CD4-positive, alpha-beta T cell treated with Interleukin-6 for 4 hours (primary cell): ENCODE measurements around the gene MED17.

Source experiments
- DNase-seq: peaks from one replicate; pipeline ENCODE4 v3.0.0-alpha.2; 2020; ENCODE audit warnings: mixed read lengths

Gene MED17

DNA sequence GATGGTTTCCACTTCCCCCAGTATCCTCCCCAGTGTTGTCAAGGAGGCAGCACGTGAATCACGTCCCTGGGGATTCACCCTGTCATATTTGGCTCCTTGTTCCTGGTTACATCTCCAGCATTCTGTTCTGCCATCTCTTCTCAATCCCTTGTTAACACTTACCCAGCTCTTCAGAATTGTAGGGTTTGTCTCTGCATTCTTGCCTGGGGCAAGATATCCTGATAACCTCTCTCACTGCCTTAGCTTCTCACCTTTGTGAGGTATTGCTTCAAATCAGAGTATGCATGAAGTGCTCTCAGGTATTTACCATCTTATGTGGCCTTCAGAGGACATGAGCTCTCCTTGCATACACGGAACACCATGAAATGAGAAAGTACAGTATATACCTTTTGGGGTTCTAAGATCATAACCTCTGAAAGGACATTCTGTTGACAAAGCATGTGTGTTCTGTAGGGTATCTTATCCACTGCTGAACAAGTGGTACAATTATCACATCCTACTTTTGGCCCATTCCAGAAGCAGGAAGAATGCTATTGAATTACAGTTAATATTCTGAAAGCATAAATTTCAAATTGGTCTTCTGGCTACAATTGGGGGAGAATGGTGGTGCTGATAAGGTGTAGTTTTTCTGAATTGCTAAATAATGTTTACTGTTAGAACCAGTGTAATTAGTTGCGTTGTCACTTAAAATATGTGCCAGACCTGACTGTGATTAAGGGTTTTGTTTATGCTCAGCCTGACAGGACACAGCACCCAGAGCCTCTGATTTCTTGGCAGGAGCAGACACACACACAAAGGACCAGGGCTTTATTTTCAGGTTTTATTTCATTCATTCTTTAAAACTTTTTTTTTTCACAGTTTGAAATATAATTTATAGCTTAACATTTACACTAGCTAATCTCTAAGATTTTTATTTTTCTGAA is 33.6 kb downstream of the MED17 start:
- DNase-seq, result no peak

GRCh38 chr11:93819966-93820695 is 36.0 kb downstream of the MED17 start:
- no peak for DNase-seq

DNA sequence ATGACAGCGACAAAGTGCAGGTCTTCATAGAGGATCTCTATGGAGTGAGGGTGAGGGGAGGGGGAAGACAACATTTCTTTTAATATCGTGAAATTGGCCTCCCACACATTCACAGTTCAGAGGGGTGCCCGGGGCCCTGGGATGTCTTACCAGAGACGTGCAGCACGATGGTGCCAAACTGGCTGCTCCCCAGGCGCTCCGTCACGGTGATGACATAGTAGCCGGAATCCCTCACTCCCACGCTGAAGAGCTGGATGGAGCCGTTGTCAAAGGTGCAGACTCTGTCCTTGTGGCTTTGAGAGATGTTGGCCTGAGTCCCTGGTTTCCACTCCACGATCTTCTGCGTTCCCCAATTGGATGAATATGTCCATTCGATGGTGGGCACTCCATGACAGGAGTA is 36.8 kb downstream of the MED17 start:
- no peak for DNase-seq

- DNase-seq, result no peak
These were observed 37.5 kb downstream of the MED17 start for GRCh38 chr11:93821617-93822016.

DNA sequence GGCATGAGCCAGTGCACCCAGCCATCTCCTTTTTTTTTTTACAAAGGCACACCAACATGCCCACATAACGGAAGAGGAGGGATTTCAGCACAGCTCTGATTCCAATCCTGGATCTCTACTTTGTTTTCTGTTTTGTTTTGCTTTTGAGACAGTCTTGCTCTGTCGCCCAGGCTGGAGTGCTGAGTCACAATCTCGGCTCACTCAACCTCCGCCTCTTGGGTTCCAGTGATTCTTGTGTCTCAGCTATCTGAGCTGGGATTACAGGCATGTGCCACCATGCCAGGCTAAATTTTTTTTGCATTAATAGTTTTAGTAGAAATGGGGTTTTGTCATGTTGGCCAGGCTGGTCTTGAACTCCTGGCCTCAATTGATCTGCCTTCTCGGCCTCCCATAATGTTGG is 38.3 kb downstream of the MED17 start:
- no peak for DNase-seq

DNA sequence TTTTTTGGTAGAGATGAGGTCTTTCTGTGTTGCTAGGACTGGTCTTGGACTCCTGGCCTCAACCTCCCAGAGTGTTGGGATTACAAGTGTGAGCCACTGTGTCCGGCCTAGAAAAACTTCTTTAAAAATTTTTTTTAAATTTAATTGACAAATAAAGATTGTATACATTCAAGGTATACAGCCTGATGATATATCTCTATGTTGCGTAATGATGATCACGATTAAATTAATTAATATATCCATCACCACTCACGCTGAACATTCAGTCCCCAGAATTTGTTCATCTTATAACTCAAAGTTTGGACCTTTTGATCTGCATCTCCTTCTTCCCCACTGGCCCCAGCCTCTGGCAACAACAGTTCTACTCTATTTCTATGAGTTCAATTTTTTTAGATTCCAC is 39.1 kb downstream of the MED17 start:
- no peak for DNase-seq

GRCh38 chr11:93827363-93827762 is 43.3 kb downstream of the MED17 start:
- no peak for DNase-seq

DNA sequence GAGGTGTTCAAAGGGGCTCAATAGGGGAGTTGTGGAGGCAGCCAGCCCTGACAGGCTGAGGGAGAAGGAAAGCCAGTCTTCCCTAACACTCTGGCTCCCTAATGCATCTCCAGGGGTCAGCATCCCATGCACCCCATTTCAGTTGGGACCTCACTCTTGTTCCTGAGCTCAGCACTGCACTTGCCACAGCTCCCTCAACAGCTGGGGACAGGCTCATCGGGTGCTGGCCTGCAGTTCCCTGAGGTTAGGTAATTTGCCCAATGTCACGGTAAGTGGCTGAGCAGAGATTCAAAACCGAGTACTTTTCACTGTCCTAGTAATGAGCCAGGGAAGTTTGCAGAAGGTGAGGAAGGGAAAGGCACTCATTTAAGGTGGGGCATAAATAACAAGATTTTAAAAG is 45.5 kb downstream of the MED17 start:
- no peak for DNase-seq

DNA sequence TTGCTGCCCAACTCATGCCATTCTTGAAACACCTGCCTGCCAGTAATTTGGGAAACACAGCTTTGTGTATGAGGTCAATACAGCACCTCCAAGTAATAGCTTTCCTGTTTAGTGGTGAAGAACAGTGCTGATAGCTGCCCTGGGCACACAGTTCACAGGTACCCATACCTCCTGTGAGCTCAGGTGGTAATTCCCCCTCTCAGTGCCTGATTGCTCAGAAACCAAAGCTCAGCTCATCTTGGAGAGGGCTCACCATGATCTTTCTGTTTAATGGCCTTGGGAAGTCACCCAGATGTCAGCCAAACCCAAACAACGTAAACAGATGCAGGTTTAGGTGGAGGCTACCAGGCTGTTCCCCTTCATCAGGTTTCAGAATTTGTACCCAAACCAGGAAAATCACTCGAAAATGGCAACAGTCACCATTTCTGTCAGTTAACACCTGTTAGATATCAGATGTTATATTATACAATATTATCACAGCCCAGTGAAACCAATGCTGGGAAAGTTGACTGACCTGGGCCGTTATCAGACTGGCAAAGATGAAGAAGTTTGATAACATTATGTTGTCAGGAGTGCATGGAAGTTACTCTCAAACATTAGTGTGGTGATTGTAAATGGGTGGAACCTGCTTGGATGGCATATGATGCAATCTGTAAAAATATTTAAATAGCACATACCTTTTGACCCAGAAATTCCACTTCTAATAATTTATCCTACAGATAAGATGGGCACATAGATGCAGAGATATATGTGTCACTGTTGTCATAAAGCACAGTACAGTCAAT is 47.5 kb downstream of the MED17 start:
- no peak for DNase-seq

- DNase-seq, result no peak
These were observed 48.7 kb downstream of the MED17 start for GRCh38 chr11:93832780-93833179.

GRCh38 chr11:93838967-93839366 is 54.9 kb downstream of the MED17 start:
- no peak for DNase-seq

DNA sequence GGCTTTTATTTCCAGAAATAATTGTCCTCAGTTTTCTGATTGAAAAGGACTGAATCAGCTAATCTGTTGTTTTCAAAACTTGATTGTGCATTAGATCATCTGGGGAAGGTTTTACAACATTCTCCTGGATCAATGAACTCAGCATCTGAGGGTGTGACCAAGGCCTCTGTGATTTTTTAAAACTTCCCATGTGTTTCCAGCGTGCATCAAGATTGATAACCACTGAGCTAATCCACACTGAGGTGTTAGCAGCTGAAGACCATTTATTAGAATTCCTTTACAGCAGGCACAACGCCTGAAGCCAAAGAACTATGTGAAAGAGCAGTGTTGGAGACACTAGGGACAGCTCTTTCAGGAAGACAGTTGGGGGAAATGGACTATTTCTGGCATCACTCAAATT is 56.1 kb downstream of the MED17 start:
- no peak for DNase-seq

GRCh38 chr11:93840981-93841380 is 56.9 kb downstream of the MED17 start:
- no peak for DNase-seq

GRCh38 chr11:93841446-93841845 is 57.4 kb downstream of the MED17 start:
- DNase-seq, result no peak

GRCh38 chr11:93842034-93842433 is 58.0 kb downstream of the MED17 start:
- no peak for DNase-seq

DNA sequence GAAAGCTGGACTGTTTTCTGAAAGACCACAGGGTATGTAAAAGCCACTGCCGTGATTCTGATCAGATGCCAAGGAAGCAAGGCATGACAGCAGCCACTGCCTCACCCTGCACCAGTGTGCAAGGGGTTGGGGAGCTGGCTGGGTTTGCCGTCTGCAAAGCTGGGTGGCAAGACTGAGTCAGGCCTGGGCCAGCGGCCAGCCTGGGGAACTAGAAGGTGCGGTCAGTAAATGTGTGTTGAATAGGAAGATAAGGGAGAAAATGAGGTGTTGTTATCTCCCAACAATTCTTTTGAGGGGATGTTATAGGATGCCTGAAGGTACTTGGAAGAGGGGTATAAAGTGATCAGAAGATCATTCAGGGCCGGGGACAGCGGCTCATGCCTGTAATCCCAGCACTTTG is 58.4 kb downstream of the MED17 start:
- no peak for DNase-seq

DNA sequence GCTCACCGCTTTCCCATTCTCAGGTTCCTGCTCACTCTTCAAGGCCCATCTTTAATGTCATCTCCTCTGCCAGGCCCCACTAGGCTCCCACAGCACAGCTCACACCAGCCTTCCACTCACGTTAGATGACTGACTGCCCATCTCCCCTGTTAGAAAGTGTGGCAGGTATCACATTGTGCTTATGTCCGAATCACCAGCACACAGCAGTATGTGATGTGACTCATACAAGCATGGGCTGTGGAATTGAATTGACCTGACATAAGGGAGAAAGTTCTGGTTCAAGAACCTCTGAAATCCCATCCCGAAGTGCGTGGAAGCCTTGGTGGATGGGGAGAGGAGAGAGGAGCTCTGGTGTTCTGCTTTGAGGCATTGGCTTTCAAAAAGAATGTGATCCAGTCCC is 59.8 kb downstream of the MED17 start:
- no peak for DNase-seq

DNA sequence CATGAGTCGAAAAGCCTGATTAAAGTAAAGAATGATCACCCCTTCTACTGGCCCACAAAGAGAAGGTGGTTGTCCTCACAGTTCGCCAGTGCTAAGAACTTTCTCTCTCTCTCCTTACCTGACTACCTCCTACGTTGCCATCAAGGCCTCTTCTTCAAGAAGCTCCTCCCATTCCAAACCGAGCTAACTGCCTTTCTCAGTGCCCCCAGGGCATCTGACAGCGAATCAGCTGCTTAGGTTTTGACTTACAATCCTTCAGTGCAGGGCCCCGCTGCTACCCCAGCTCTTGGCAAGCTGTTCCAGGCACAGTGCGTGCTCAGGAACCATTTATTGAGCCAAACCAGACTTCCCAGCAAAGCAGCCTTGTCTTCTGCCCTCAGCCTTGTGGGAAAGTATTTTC is 60.5 kb downstream of the MED17 start:
- DNase-seq, result no peak

DNA sequence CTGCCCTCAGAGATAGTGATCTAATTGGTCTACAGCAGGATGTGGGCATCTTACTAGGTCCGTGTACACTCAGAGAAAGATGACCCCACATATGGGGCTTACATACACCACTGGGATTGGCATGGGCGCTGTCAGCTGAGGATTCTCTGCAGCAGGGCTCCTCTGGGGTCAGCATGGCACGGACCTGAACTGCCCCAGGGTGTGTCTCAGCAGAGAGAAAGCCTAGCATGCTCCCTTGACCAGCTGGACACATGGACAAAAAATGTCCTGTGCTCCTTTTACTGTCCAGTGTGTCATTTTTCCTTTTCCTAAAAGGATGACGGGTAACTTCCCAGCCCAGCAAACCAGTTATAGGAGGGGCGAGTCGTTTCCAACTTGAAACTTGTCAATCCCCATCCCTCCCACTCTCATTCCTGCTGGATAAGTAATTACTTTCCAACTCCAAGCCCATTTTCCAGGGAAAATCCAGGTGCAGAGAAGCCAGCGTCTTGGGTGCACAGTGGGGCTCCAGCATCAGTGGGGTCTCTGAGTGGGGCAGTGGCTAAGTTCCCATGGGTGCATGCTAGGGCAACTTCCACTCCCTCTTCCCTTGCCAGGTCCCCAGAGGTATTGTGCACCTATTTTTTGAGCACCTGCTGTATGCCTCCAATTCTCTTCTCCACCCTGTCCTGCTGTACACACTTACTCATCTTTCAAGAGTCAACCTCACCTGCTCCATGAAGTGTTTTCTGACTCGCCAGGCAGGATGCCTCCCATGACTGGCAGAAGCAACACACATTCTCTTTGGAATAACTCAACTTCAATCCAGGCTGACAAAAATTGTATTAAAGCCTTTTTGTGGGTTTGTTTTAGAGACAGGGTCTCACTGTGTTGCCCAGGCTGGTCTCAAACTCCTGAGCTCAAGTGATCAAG is 61.4 kb downstream of the MED17 start:
- DNase-seq, result no peak

DNA sequence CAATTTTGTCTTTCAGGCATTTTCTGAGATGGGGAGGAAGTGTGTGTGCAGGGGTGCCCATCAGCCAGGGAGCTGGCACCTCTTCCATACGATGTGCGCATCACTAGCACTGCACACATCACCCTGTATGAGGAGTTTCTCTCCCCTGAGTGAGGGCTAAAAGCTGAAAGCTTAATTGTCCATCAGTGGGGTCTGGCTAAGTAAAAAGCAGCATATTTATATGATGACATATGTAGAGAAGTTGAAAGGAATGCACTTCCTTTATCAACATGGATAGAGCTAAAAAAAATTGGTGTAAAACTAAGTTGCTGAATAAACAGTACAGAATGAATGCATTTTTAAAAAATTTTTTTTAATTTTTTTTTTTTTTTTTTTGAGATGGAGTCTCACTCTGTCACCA is 62.3 kb downstream of the MED17 start:
- no peak for DNase-seq

GRCh38 chr11:93849201-93849600 is 65.1 kb downstream of the MED17 start:
- DNase-seq, result no peak
